Anterior cingulate cortex (tissue), 58 donors: ENCODE results near the gene DPYD.

Experiments used
- DNase-seq, 58 donors: peaks; one replicate each; lab custom pipeline; 2025; lab: John Stamatoyannopoulos, UW

Gene DPYD

GRCh38 chr1:97337250-97338030, 583.4 kb downstream of the DPYD start:
- no peak for DNase-seq

- DNase-seq = no peak
Measured at GRCh38 chr1:97334454-97334853, 586.4 kb downstream of the DPYD start.

GRCh38 chr1:97332716-97333115, 588.1 kb downstream of the DPYD start:
- DNase-seq = no peak

GRCh38 chr1:97331165-97331564, 589.7 kb downstream of the DPYD start:
- no peak for DNase-seq

- DNase-seq = no peak
Measured at GRCh38 chr1:97314685-97315084, 606.1 kb downstream of the DPYD start.

GRCh38 chr1:97308131-97308530, 612.7 kb downstream of the DPYD start:
- DNase-seq = no peak

GRCh38 chr1:97307568-97307967, 613.3 kb downstream of the DPYD start:
- no peak for DNase-seq

GRCh38 chr1:97307151-97307550, 613.7 kb downstream of the DPYD start:
- no peak for DNase-seq

- DNase-seq = no peak
Measured at GRCh38 chr1:97306504-97306903, 614.3 kb downstream of the DPYD start.

- DNase-seq = no peak
Measured at GRCh38 chr1:97304366-97304765, 616.5 kb downstream of the DPYD start.

- no peak for DNase-seq
Measured at GRCh38 chr1:97298966-97299365, 621.9 kb downstream of the DPYD start.

- no peak for DNase-seq
Measured at GRCh38 chr1:97297611-97298010, 623.2 kb downstream of the DPYD start.

GRCh38 chr1:97281962-97282361, 638.9 kb downstream of the DPYD start:
- DNase-seq = no peak

GRCh38 chr1:97277891-97278654, 642.8 kb downstream of the DPYD start:
- no peak for DNase-seq

- DNase-seq = no peak
Measured at GRCh38 chr1:97271916-97272788, 648.7 kb downstream of the DPYD start.

- no peak for DNase-seq
Measured at GRCh38 chr1:97270508-97271307, 650.1 kb downstream of the DPYD start.

- no peak for DNase-seq
Measured at GRCh38 chr1:97265630-97266029, 655.2 kb downstream of the DPYD start.

GRCh38 chr1:97262842-97263241, 658.0 kb downstream of the DPYD start:
- DNase-seq = no peak

GRCh38 chr1:97258597-97258996, 662.2 kb downstream of the DPYD start:
- no peak for DNase-seq
